ENCODE results near the gene TBL3.
"Not testable (repeated sequence)": the region's sequence is repeated elsewhere in the genome, so short reads cannot be mapped to it uniquely, and the experiment has no call there.

TBL3 gene

GRCh38 chr16:1971796-1972489 lies at the start of gene TBL3:
TSS of gene TBL3 (plus strand) at chr16:1972053. CDS start at chr16:1972165, 112 bp downstream.
- DNase-seq = peak; percentile 96

GRCh38 chr16:1922357-1922756 lies 49.5 kb upstream of the TBL3 start:
- DNase-seq = no peak

GRCh38 chr16:1923299-1924034 lies 48.4 kb upstream of the TBL3 start:
- DNase-seq = no peak

- DNase-seq = no peak
Measured at GRCh38 chr16:1924095-1924494, 47.8 kb upstream of the TBL3 start.

GRCh38 chr16:1926271-1926670 lies 45.6 kb upstream of the TBL3 start:
- no peak for DNase-seq

GRCh38 chr16:1929105-1929504 lies 42.7 kb upstream of the TBL3 start:
- no peak for DNase-seq

- DNase-seq = peak; percentile 96
Measured at GRCh38 chr16:1929578-1930337, 42.1 kb upstream of the TBL3 start.

GRCh38 chr16:1930338-1930720 lies 41.5 kb upstream of the TBL3 start:
- no peak for DNase-seq

GRCh38 chr16:1932050-1933028 lies 39.5 kb upstream of the TBL3 start:
- DNase-seq = no peak

- DNase-seq = no peak
Measured at GRCh38 chr16:1933097-1933661, 38.7 kb upstream of the TBL3 start.

- DNase-seq = no peak
Measured at GRCh38 chr16:1936945-1937479, 34.8 kb upstream of the TBL3 start.

GRCh38 chr16:1938316-1938715 lies 33.5 kb upstream of the TBL3 start:
- no peak for DNase-seq

GRCh38 chr16:1938910-1939309 lies 32.9 kb upstream of the TBL3 start:
- DNase-seq = no peak

- not testable (repeated sequence) for DNase-seq
Measured at GRCh38 chr16:1939833-1940232, 32.0 kb upstream of the TBL3 start.

- no peak for DNase-seq
Measured at GRCh38 chr16:1940273-1941161, 31.3 kb upstream of the TBL3 start.

GRCh38 chr16:1941162-1942046 lies 30.4 kb upstream of the TBL3 start:
- no peak for DNase-seq

GRCh38 chr16:1942047-1942809 lies 29.6 kb upstream of the TBL3 start:
- no peak for DNase-seq

GRCh38 chr16:1942810-1943726 lies 28.8 kb upstream of the TBL3 start, which contains the start of gene MSRB1:
TSS of gene MSRB1 (minus strand) at chr16:1943199. CDS start at chr16:1943156, 43 bp downstream.
- peak; percentile 99 to 100 for DNase-seq
